A673 (cell line): ENCODE measurements around the gene CARMIL1.

Source experiments
- CTCF ChIP-seq: fragments of 300-800, 200-600 bp; sonication (generic); conservative IDR thresholded peaks from 2 replicates; pipeline ENCODE4 v1.5.1; 2017; ENCODE audit warnings: low read depth, mild to moderate bottlenecking, antibody characterized with exemption, low read length, moderate library complexity, mixed read lengths
- EZH2 ChIP-seq: fragments of 200-600 bp; sonication (generic); IDR thresholded peaks from 2 replicates; pipeline ENCODE4 v1.6.1; 2017; ENCODE audit warnings: borderline replicate concordance, low read depth, mild to moderate bottlenecking, mixed read lengths, antibody characterized with exemption, low read length; ENCODE audit not compliant: poor library complexity, severe bottlenecking

- TF ChIP-seq CTCF, result no peak
- no peak for TF ChIP-seq EZH2
Measured at GRCh38 chr6:25506020-25506419, 226.8 kb downstream of the CARMIL1 start.
